PC-9 (cell line): ENCODE results near the gene TMEM151A. TPM values are rescaled to one million over a fixed set of nuclear protein-coding genes. Genes with fewer than 3 reads are reported as not detected.

Source experiments
- BruUV-seq: library from RNA; stranded (reverse); fragments of 400-500 nt; replicated peaks from 2 replicates; lab custom pipeline; 2021; lab: Mats Ljungman, UMichigan
- CTCF ChIA-PET: fragments of 300-600 bp; sonication (Branson Sonifier 250); formaldehyde crosslinking; loops from one replicate; lab custom pipeline; 2022; ENCODE audit warnings: antibody characterized with exemption; lab: Charles Lee
- POLR2A ChIA-PET: fragments of 300-600 bp; sonication (Branson Sonifier 250); formaldehyde crosslinking; loops from one replicate; lab custom pipeline; 2022; ENCODE audit warnings: antibody characterized with exemption; ENCODE audit not compliant: unreplicated experiment; lab: Charles Lee
- DNase-seq, 2 experiments: peaks; one replicate each; pipeline versions ENCODE4 v3.0.0 to v3.0.0-alpha.2; 2015 to 2022; ENCODE audit warnings: mixed read lengths in 1 of 2
- H2AFZ ChIP-seq: fragments of 200-600 bp; sonication (generic); 2 replicates; pipeline ENCODE4 v1.8.1; 2017; ENCODE audit warnings: antibody characterized with exemption
- H3F3A ChIP-seq: fragments of 200-600 bp; sonication (generic); 2 replicates; pipeline ENCODE4 v1.8.1; 2017; ENCODE audit warnings: antibody characterized with exemption, mild to moderate bottlenecking, low read depth; ENCODE audit not compliant: insufficient read depth
- H3K27ac ChIP-seq: fragments of 200-600 bp; sonication (generic); 2 replicates; pipeline ENCODE4 v1.6.1; 2016; ENCODE audit warnings: mixed run types
- H3K27me3 ChIP-seq: fragments of 200-600 bp; sonication (generic); 2 replicates; pipeline ENCODE4 v1.6.1; 2016; ENCODE audit warnings: low read depth, mixed run types; ENCODE audit not compliant: insufficient read depth
- H3K36me3 ChIP-seq: fragments of 200-600 bp; sonication (generic); 2 replicates; pipeline ENCODE4 v1.6.1; 2016; ENCODE audit warnings: low read depth, mixed run types
- H3K4me1 ChIP-seq: fragments of 200-600 bp; sonication (generic); replicated peaks from 2 replicates; pipeline ENCODE4 v1.6.1; 2016; ENCODE audit warnings: mixed run types; ENCODE audit not compliant: insufficient read depth
- H3K4me2 ChIP-seq: fragments of 200-600 bp; sonication (generic); 2 replicates; pipeline ENCODE4 v1.6.1; 2017; ENCODE audit warnings: mixed run types
- H3K4me3 ChIP-seq: fragments of 200-600 bp; sonication (generic); 2 replicates; pipeline ENCODE4 v1.6.1; 2016; ENCODE audit warnings: mixed run types
- H3K79me2 ChIP-seq: fragments of 200-600 bp; sonication (generic); 2 replicates; pipeline ENCODE4 v1.6.1; 2017; ENCODE audit warnings: low read depth, mixed run types
- H3K9me2 ChIP-seq: fragments of 200-600 bp; sonication (generic); 2 replicates; pipeline ENCODE4 v1.8.1; 2017; ENCODE audit warnings: mild to moderate bottlenecking; ENCODE audit not compliant: insufficient read depth
- H3K9me3 ChIP-seq: fragments of 200-600 bp; sonication (generic); 2 replicates; pipeline ENCODE4 v1.8.1; 2016; ENCODE audit warnings: low read depth; ENCODE audit not compliant: insufficient read depth
- H4K20me1 ChIP-seq: fragments of 200-600 bp; sonication (generic); 2 replicates; pipeline ENCODE4 v1.8.1; 2017; ENCODE audit not compliant: insufficient read depth
- CTCF ChIP-seq: fragments of 200-600 bp; sonication (generic); conservative IDR thresholded peaks from 2 replicates; pipeline ENCODE4 v1.6.1; 2017; ENCODE audit warnings: mixed run types, antibody characterized with exemption, mild to moderate bottlenecking, moderate library complexity
- EZH2 ChIP-seq: fragments of 200-600 bp; sonication (generic); IDR thresholded peaks from 2 replicates; pipeline ENCODE4 v1.8.0; 2017; ENCODE audit warnings: antibody characterized with exemption, low read depth
- intact Hi-C: fragments of 100-400 bp; cut with micrococcal nuclease; formaldehyde crosslinking; loops from one replicate; pipeline ENCODE4 v1.10.0; 2022; ENCODE audit not compliant: unreplicated experiment
- total RNA-seq: library from RNA; stranded (reverse); gene quantifications from 2 replicates; pipeline ENCODE4 v1.2.3, GENCODE V29; 2021

Gene TMEM151A
- total RNA-seq, 1 experiment from 2014 or later: 0.22 TPM

GRCh38 chr11:66287889-66288670 lies 3.6 kb upstream of the TMEM151A start:
- H3K4me1 ChIP-seq: peaks cover 19% of the 10 kb centered on the region
- H3K9me3 ChIP-seq: no peaks in the 10 kb centered on the region
- H3K4me2 ChIP-seq: peak overlapping the region; percentile 90
- intact Hi-C loops: no loop called here
- H3K4me3 ChIP-seq: peak overlapping the region; percentile 96
- H4K20me1 ChIP-seq: peaks cover 16% of the 10 kb centered on the region
- H3K36me3 ChIP-seq: no peaks in the 10 kb centered on the region; the same call in 1 of the 2 replicates
- peaks cover 25% of the 10 kb centered on the region for H3F3A ChIP-seq
- ChIA-PET CTCF (interaction anchor here (0.7 to 3.0 kb wide), 2 partner anchors 24 to 127 kb away, joined by 13 to 19 read pairs; no protein-coding TSS in a partner anchor), POLR2A (interaction anchor here (1.6 kb wide), 1 partner anchor 25 kb away, joined by 8 read pairs; no protein-coding TSS in a partner anchor)
- H3K9me2 ChIP-seq: no peaks in the 10 kb centered on the region
- TF ChIP-seq EZH2 (no peak), CTCF (no peak)
- no peaks in the 10 kb centered on the region for H3K27me3 ChIP-seq
- peak overlapping the region; percentile 59 for H3K27ac ChIP-seq
- peaks cover 24% of the 10 kb centered on the region for H3K79me2 ChIP-seq
- peak in 1 of 2 experiments; percentile 43 for DNase-seq
- TSS peak; percentile 42 for BruUV-seq
- H2AFZ ChIP-seq: peak overlapping the region; percentile 81; the same call in 1 of the 2 replicates

- CTCF ChIA-PET: interaction anchor here (0.7 to 3.0 kb wide), 4 partner anchors 23 to 100 kb away, joined by 3 to 13 read pairs (median 4); partner anchors contain the start of gene RIN1
- H3K36me3 ChIP-seq: no peaks in the 10 kb centered on the region; the same call in 1 of the 2 replicates
- H3K4me2 ChIP-seq: peak within 1 kb of the TSS; percentile 91
- POLR2A ChIA-PET: interaction anchor here (0.5 to 1.6 kb wide), 13 partner anchors 23 to 666 kb away, joined by 3 to 35 read pairs (median 5); no protein-coding TSS in a partner anchor
- no peak for TF ChIP-seq EZH2
- no peak for TF ChIP-seq CTCF
- peak within 1 kb of the TSS; percentile 96 for H3K4me3 ChIP-seq
- peaks cover 15% of the 10 kb centered on the region for H4K20me1 ChIP-seq
- peaks cover 19% of the 10 kb centered on the region for H3K4me1 ChIP-seq
- peak; percentile 99 to 100 for DNase-seq
- intact Hi-C loops: loop anchor here (1.0 kb wide), 1 partner anchor 47 kb away; the partner anchor contains the start of gene RIN1
- BruUV-seq: no TSS peak
- H3F3A ChIP-seq: peaks cover 20% of the 10 kb centered on the region
- peak within 1 kb of the TSS; percentile 81 for H2AFZ ChIP-seq
- H3K79me2 ChIP-seq: peaks cover 24% of the 10 kb centered on the region
- H3K27me3 ChIP-seq: no peaks in the 10 kb centered on the region
- H3K9me2 ChIP-seq: no peaks in the 10 kb centered on the region
- H3K9me3 ChIP-seq: no peaks in the 10 kb centered on the region
- H3K27ac ChIP-seq: peak within 1 kb of the TSS; percentile 71
Measured at GRCh38 chr11:66288671-66289547, 2.8 kb upstream of the TMEM151A start, which contains the start of gene YIF1A. Gene YIF1A, minus strand, starts transcription at chr11:66289143. Its CDS starts 158 bp downstream, at chr11:66288985.
